Activated CD4-positive, alpha-beta T cell treated with anti-CD3 and anti-CD28 coated beads, Interleukin-2, amount 50 U/mL, for 24 hours (primary cell): ENCODE data around the gene NLN.
"Not testable (repeated sequence)": the region's sequence is repeated elsewhere in the genome, so short reads cannot be mapped to it uniquely, and the experiment has no call there.

Source experiments
- DNase-seq, 2 donors: peaks; one replicate each; pipeline ENCODE4 v3.0.0-alpha.2; 2020; ENCODE audit warnings: low read depth in 1 of 2, low spot score in 1 of 2

Gene NLN

GRCh38 chr5:65867542-65868195 is 145.7 kb downstream of the NLN start:
- DNase-seq, result no peak

GRCh38 chr5:65868509-65868908 is 146.5 kb downstream of the NLN start:
- DNase-seq, result no peak

GRCh38 chr5:65871182-65871581 is 149.2 kb downstream of the NLN start:
- DNase-seq, result no peak

- not testable (repeated sequence) for DNase-seq
Observed at GRCh38 chr5:65871776-65872175, 149.8 kb downstream of the NLN start.

GRCh38 chr5:65873181-65873750 is 151.3 kb downstream of the NLN start:
- DNase-seq, result no peak

- no peak for DNase-seq
Observed at GRCh38 chr5:65874241-65874640, 152.2 kb downstream of the NLN start.

DNA sequence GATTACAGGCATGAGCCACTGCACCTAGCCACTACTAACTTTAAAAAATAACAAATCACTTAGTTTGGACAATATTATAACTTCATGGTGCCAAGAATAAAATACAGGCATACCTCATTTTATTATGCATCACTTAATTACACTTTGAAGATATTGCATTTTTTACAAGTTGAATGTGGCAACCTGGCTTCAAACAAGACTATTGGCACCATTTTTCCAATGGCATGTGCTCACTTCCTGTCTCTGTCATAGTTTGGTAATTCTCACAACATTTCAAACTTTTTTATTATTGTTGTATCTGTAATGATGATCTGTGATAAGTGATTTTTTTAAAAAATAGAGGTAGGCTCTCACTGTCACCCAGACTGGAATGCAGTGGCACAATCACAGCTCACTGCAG is 154.5 kb downstream of the NLN start:
- no peak for DNase-seq

DNA sequence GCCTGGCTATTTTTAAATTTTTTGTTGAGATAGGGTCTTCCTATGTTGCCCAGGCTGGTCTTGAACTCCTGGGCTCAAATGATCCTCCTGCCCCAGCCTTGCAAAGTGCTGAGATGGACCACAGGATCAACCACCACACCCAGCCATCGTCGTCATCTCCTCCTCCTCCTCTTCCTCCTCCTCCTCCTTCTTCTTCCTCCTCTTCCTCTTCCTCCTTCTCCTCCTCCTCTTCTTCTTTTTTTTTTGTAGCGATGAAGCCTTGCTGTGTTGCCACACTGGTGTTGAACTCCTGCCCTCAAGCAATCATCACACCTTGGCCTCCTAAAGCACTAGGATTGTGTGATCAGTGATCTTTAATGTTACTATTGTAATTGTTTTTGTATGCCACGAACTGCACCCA is 155.0 kb downstream of the NLN start:
- no peak for DNase-seq
